ENCODE data around the gene ZMYM4. TPM values are rescaled to one million over a fixed set of nuclear protein-coding genes. Genes with fewer than 3 reads are reported as not detected.

Gene ZMYM4
- polyA plus RNA-seq, 1 donor from 2014 or later: 36.1 TPM

DNA sequence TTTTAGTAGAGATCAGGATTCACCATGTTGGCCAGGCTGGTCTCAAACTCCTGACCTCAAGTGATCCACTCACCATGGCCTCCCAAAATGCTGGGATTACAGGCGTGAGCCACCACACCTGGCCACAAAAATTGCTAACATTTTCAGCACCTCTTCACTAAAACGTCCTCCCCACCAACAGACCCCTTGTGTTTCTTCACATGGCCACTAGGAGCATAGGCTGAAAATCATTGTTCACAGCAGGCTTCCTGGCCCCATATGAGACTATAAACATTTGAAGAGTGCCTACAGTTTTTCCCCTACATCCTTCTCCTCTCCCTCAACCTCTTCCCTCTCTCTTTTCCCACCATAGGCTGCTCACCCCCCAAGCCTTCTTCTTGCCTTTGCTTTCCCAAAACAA lies 47.5 kb upstream of the ZMYM4 start:
- H4K20me1 ChIP-seq (ENCODE audit: insufficient read depth): no peaks in the 10 kb centered on the region
- TF ChIP-seq EZH2 (IDR thresholded peaks at IDR 0.05; ENCODE audit: borderline replicate concordance, insufficient read depth, low read length, poor library complexity, severe bottlenecking) (no peak), SMC3 (conservative IDR thresholded peaks at IDR 0.05; ENCODE audit: poor library complexity) (no peak)
- TF ChIP-seq, protein P1, sequence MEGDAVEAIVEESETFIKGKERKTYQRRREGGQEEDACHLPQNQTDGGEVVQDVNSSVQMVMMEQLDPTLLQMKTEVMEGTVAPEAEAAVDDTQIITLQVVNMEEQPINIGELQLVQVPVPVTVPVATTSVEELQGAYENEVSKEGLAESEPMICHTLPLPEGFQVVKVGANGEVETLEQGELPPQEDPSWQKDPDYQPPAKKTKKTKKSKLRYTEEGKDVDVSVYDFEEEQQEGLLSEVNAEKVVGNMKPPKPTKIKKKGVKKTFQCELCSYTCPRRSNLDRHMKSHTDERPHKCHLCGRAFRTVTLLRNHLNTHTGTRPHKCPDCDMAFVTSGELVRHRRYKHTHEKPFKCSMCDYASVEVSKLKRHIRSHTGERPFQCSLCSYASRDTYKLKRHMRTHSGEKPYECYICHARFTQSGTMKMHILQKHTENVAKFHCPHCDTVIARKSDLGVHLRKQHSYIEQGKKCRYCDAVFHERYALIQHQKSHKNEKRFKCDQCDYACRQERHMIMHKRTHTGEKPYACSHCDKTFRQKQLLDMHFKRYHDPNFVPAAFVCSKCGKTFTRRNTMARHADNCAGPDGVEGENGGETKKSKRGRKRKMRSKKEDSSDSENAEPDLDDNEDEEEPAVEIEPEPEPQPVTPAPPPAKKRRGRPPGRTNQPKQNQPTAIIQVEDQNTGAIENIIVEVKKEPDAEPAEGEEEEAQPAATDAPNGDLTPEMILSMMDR (IDR thresholded peaks at IDR 0.05; ENCODE audit: poor library complexity, severe bottlenecking): peak; percentile 13
- no peaks in the 10 kb centered on the region for H3K27me3 ChIP-seq (ENCODE audit: insufficient read depth, low read depth, low read length)
- H3K9me2 ChIP-seq (ENCODE audit: insufficient read depth, low read length): no peaks in the 10 kb centered on the region
- no peak overlapping the region for H3K4me3 ChIP-seq (ENCODE audit: low read length)
- H3K4me2 ChIP-seq (ENCODE audit: low read length): no peak overlapping the region
- no peaks in the 10 kb centered on the region for H3K9me3 ChIP-seq (ENCODE audit: low read length)
- H3K79me2 ChIP-seq (replicated peaks; ENCODE audit: insufficient read depth, low read length): no peaks in the 10 kb centered on the region
- H2AFZ ChIP-seq (ENCODE audit: low read depth, low read length): no peak overlapping the region
- H3K9ac ChIP-seq (ENCODE audit: low read length): no peak overlapping the region
- no peaks in the 10 kb centered on the region for H3K36me3 ChIP-seq (ENCODE audit: insufficient read depth, low read length)
- no peaks in the 10 kb centered on the region for H3F3A ChIP-seq (ENCODE audit: insufficient read depth, low read length, poor library complexity, severe bottlenecking)
- no peak overlapping the region for H3K27ac ChIP-seq (ENCODE audit: low read length)

GRCh38 chr1:35222322-35223083 lies 46.0 kb upstream of the ZMYM4 start:
- H3K9me2 ChIP-seq (ENCODE audit: insufficient read depth, low read length): no peaks in the 10 kb centered on the region
- no peaks in the 10 kb centered on the region for H4K20me1 ChIP-seq (ENCODE audit: insufficient read depth)
- no peaks in the 10 kb centered on the region for H3F3A ChIP-seq (ENCODE audit: insufficient read depth, low read length, poor library complexity, severe bottlenecking)
- TF ChIP-seq SMC3 (conservative IDR thresholded peaks at IDR 0.05; ENCODE audit: poor library complexity) (no peak), MXI1 (conservative IDR thresholded peaks at IDR 0.05; ENCODE audit: poor library complexity, severe bottlenecking) (no peak), POLR2AphosphoS5 (IDR thresholded peaks at IDR 0.05) (no peak), EP300 (conservative IDR thresholded peaks at IDR 0.05; ENCODE audit: poor library complexity, severe bottlenecking) (no peak), RAD21 (conservative IDR thresholded peaks at IDR 0.05) (no peak), TAF1 (IDR thresholded peaks at IDR 0.05; ENCODE audit: low read depth) (no peak), EZH2 (IDR thresholded peaks at IDR 0.05; ENCODE audit: borderline replicate concordance, insufficient read depth, low read length, poor library complexity, severe bottlenecking) (no peak)
- TF ChIP-seq, protein P1 (IDR thresholded peaks at IDR 0.05; ENCODE audit: poor library complexity, severe bottlenecking): no peak
- TF ChIP-seq, protein P2, sequence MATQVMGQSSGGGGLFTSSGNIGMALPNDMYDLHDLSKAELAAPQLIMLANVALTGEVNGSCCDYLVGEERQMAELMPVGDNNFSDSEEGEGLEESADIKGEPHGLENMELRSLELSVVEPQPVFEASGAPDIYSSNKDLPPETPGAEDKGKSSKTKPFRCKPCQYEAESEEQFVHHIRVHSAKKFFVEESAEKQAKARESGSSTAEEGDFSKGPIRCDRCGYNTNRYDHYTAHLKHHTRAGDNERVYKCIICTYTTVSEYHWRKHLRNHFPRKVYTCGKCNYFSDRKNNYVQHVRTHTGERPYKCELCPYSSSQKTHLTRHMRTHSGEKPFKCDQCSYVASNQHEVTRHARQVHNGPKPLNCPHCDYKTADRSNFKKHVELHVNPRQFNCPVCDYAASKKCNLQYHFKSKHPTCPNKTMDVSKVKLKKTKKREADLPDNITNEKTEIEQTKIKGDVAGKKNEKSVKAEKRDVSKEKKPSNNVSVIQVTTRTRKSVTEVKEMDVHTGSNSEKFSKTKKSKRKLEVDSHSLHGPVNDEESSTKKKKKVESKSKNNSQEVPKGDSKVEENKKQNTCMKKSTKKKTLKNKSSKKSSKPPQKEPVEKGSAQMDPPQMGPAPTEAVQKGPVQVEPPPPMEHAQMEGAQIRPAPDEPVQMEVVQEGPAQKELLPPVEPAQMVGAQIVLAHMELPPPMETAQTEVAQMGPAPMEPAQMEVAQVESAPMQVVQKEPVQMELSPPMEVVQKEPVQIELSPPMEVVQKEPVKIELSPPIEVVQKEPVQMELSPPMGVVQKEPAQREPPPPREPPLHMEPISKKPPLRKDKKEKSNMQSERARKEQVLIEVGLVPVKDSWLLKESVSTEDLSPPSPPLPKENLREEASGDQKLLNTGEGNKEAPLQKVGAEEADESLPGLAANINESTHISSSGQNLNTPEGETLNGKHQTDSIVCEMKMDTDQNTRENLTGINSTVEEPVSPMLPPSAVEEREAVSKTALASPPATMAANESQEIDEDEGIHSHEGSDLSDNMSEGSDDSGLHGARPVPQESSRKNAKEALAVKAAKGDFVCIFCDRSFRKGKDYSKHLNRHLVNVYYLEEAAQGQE (IDR thresholded peaks at IDR 0.05; ENCODE audit: borderline replicate concordance): no peak
- H3K36me3 ChIP-seq (ENCODE audit: insufficient read depth, low read length): no peaks in the 10 kb centered on the region
- no peak overlapping the region for H3K4me2 ChIP-seq (ENCODE audit: low read length)
- no peaks in the 10 kb centered on the region for H3K27me3 ChIP-seq (ENCODE audit: insufficient read depth, low read depth, low read length)
- H3K27ac ChIP-seq (ENCODE audit: low read length): no peak overlapping the region
- H3K79me2 ChIP-seq (replicated peaks; ENCODE audit: insufficient read depth, low read length): no peaks in the 10 kb centered on the region
- H2AFZ ChIP-seq (ENCODE audit: low read depth, low read length): no peak overlapping the region
- H3K4me3 ChIP-seq (ENCODE audit: low read length): no peak overlapping the region
- no peak overlapping the region for H3K9ac ChIP-seq (ENCODE audit: low read length)
- H3K9me3 ChIP-seq (ENCODE audit: low read length): no peaks in the 10 kb centered on the region

Data from neural cell (in vitro differentiated cells).